Measurements from ENCODE around the gene VPS26C. TPM values are rescaled to one million over a fixed set of nuclear protein-coding genes. Genes with fewer than 3 reads are reported as not detected.
A peak's percentile ranks its signal among the peaks of the same experiment; 100 is the strongest.

Gene VPS26C
- total and polyA plus RNA-seq, 9 of the 15 experiments (the other 6 are each of a cell fraction or from before 2014, with no cell fraction given) = 32.8 to 48.7 (median 42.1) TPM

- TF ChIP-seq PHF20 (IDR thresholded peaks at IDR 0.05; ENCODE audit: partially characterized antibody) (peak; percentile 87), ZBTB1 (CRISPR knock-in tag; IDR thresholded peaks at IDR 0.05; ENCODE audit: borderline replicate concordance, low read depth) (no peak), SMARCA5 (IDR thresholded peaks at IDR 0.05) (no peak), EWSR1 (IDR thresholded peaks at IDR 0.05; ENCODE audit: borderline replicate concordance, low read depth, partially characterized antibody) (no peak), ZNF263 (CRISPR knock-in tag; IDR thresholded peaks at IDR 0.05; ENCODE audit: borderline replicate concordance) (no peak), ZNF79 (CRISPR knock-in tag; IDR thresholded peaks at IDR 0.05; ENCODE audit: low read depth) (no peak), ZNF695 (CRISPR knock-in tag; IDR thresholded peaks at IDR 0.05) (no peak), NFIX (CRISPR knock-in tag; IDR thresholded peaks at IDR 0.05; ENCODE audit: low read depth) (no peak), ZKSCAN1 (IDR thresholded peaks at IDR 0.05; ENCODE audit: low read depth, low read length) (no peak), RB1 (IDR thresholded peaks at IDR 0.05; ENCODE audit: low read depth) (peak; percentile 84; the same call in 1 of the 2 replicates), E2F1 (CRISPR knock-in tag; IDR thresholded peaks at IDR 0.05) (no peak; the same call in 1 of the 2 replicates), YY1 (IDR thresholded peaks at IDR 0.05; ENCODE audit: borderline replicate concordance in 1 of 3, control insufficient read depth in 1 of 3, extremely low read depth in 1 of 3, insufficient read depth in 3 of 3, insufficient read length in 1 of 3, insufficient replicate concordance in 2 of 3, low read depth in 1 of 3, low read length in 2 of 3) (peak in 2 of 3 experiments; percentile 23 to 69), ASH1L (IDR thresholded peaks at IDR 0.05; ENCODE audit: borderline replicate concordance, low read depth, partially characterized antibody) (peak; percentile 50), ZNF232 (CRISPR knock-in tag; IDR thresholded peaks at IDR 0.05) (no peak), U2AF2 (optimal IDR thresholded peaks at IDR 0.05; ENCODE audit: low read depth, low read length) (no peak), RBM34 (IDR thresholded peaks at IDR 0.05; ENCODE audit: borderline replicate concordance, insufficient read depth, low read length) (no peak), KAT2B (IDR thresholded peaks at IDR 0.05; ENCODE audit: low read depth, low read length) (no peak), MYNN (IDR thresholded peaks at IDR 0.05) (peak; percentile 54; the same call in 1 of the 2 replicates), MYNN (CRISPR knock-in tag; IDR thresholded peaks at IDR 0.05) (no peak), CREM (IDR thresholded peaks at IDR 0.05; ENCODE audit: low read depth) (peak; percentile 67), ZBTB26 (CRISPR knock-in tag; IDR thresholded peaks at IDR 0.05) (no peak), ZMIZ1 (IDR thresholded peaks at IDR 0.05; ENCODE audit: low read depth in 2 of 2, low read length in 2 of 2) (no peak), TEAD2 (tag; IDR thresholded peaks at IDR 0.05) (no peak)
Observed at GRCh38 chr21:37220981-37221664, 46.0 kb downstream of the VPS26C start (continued).

All from K562 (cell line).